ENCODE results near the gene GLYR1.

DNA sequence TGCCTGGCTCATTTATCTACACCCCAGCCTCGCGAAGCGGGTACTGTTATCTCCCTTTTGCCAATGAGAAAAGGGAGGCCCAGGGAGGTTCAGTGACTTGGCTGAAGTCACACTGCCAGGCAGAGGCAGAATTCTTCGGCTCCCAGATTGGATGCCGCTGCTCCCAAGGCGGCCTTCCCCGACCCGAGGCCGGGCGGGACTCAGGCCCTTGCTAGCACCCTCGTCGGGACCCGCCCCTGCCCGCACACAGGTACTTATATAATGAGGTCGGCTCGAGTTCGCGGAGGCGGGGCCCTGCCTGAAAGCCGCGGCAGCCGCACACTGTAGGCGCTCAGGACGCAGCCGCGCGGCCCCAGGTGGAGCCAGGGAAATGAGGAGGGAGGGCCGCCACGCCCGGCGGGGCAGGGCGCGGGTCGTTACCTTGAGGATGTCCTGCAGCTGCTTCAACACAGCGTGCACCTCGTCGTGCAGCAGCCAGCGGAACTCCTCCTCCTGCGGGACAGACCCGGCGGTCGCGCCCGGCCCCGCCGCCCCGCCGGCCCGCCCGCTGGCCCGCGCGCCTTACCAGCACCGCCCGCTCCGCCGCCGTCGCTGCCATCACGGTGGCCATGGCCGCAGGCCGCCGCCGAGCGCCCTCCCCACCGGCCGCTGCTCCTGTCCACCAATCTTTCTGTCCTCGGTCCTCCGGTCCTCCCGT, 45.0 kb downstream of the GLYR1 start, which contains the start of gene ROGDI:
- TF ChIP-seq, protein P1, sequence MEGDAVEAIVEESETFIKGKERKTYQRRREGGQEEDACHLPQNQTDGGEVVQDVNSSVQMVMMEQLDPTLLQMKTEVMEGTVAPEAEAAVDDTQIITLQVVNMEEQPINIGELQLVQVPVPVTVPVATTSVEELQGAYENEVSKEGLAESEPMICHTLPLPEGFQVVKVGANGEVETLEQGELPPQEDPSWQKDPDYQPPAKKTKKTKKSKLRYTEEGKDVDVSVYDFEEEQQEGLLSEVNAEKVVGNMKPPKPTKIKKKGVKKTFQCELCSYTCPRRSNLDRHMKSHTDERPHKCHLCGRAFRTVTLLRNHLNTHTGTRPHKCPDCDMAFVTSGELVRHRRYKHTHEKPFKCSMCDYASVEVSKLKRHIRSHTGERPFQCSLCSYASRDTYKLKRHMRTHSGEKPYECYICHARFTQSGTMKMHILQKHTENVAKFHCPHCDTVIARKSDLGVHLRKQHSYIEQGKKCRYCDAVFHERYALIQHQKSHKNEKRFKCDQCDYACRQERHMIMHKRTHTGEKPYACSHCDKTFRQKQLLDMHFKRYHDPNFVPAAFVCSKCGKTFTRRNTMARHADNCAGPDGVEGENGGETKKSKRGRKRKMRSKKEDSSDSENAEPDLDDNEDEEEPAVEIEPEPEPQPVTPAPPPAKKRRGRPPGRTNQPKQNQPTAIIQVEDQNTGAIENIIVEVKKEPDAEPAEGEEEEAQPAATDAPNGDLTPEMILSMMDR (IDR thresholded peaks at IDR 0.05; ENCODE audit: poor library complexity) = no peak
- TF ChIP-seq EZH2phosphoT487 (IDR thresholded peaks at IDR 0.05; ENCODE audit: low read depth, severe bottlenecking, unreplicated experiment) = no peak
- TF ChIP-seq EZH2 (IDR thresholded peaks at IDR 0.05; ENCODE audit: borderline replicate concordance) = no peak
